Measurements from ENCODE around the gene PARD3B. TPM values are rescaled to one million over a fixed set of nuclear protein-coding genes. Genes with fewer than 3 reads are reported as not detected.

The PARD3B gene
- total RNA-seq, 1 experiment from 2014 or later: 2.0 TPM

GRCh38 chr2:205407984-205408383 lies 862.7 kb downstream of the PARD3B start:
- no peaks in the 10 kb centered on the region for H3K9me2 ChIP-seq (ENCODE audit: insufficient read depth)
- no peaks in the 10 kb centered on the region for H4K20me1 ChIP-seq (ENCODE audit: insufficient read depth)
- ChIA-PET POLR2A (no interaction called here), CTCF (no interaction called here), RAD21 (ENCODE audit: low non-redundant PET in 1 of 2, low total read pairs in 2 of 2, uncharacterized antibody in 2 of 2, unreplicated experiment in 2 of 2) (no interaction called here)
- ATAC-seq (no peak), DNase-seq (ENCODE audit: low read depth, low spot score) (no peak)
- no peaks in the 10 kb centered on the region for H3K79me2 ChIP-seq (ENCODE audit: insufficient read depth, low read length)
- no peak overlapping the region for H2AFZ ChIP-seq (ENCODE audit: low read depth, low read length, poor library complexity, severe bottlenecking)
- BruUV-seq (replicated peaks): no TSS peak
- H3K4me2 ChIP-seq (ENCODE audit: low read length): no peak overlapping the region
- H3K27ac ChIP-seq (ENCODE audit: low read depth, low read length): no peak overlapping the region
- TF ChIP-seq FOSL1 (IDR thresholded peaks at IDR 0.05; ENCODE audit: low read depth) (no peak), ATF3 (IDR thresholded peaks at IDR 0.05) (no peak), EGR1 (IDR thresholded peaks at IDR 0.05; ENCODE audit: low read depth) (no peak), EZH2 (IDR thresholded peaks at IDR 0.05) (no peak), JUND (IDR thresholded peaks at IDR 0.05) (no peak), ELF1 (IDR thresholded peaks at IDR 0.05; ENCODE audit: borderline replicate concordance, low read depth) (no peak), TCF7L2 (IDR thresholded peaks at IDR 0.05; ENCODE audit: borderline replicate concordance, extremely low read depth, insufficient read depth, insufficient read length) (no peak), CEBPB (IDR thresholded peaks at IDR 0.05; ENCODE audit: low read depth) (no peak), CBX3 (IDR thresholded peaks at IDR 0.05; ENCODE audit: low read depth) (no peak)
- peaks cover 9% of the 10 kb centered on the region; the same call in 1 of the 2 replicates for H3K27me3 ChIP-seq (ENCODE audit: insufficient read depth, low read length)
- H3K4me3 ChIP-seq (replicated peaks in 1 of 2; ENCODE audit: low read depth in 1 of 2, low read length in 2 of 2): no peak overlapping the region
- intact Hi-C loops (cut with micrococcal nuclease): no loop called here
- H3K4me1 ChIP-seq (ENCODE audit: control insufficient read depth in 1 of 2, insufficient read depth in 2 of 2, low read length in 2 of 2): no peaks in the 10 kb centered on the region
- H3K36me3 ChIP-seq (ENCODE audit: control insufficient read depth in 1 of 2, insufficient read depth in 2 of 2, low read length in 2 of 2): no peaks in the 10 kb centered on the region
- H3K9ac ChIP-seq (ENCODE audit: low read length): no peak overlapping the region
- no peaks in the 10 kb centered on the region for H3K9me3 ChIP-seq (ENCODE audit: control insufficient read depth in 1 of 2, insufficient read depth in 1 of 2, low read depth in 1 of 2, low read length in 2 of 2)

GRCh38 chr2:205408696-205409095 lies 863.4 kb downstream of the PARD3B start:
- H3K36me3 ChIP-seq (ENCODE audit: control insufficient read depth in 1 of 2, insufficient read depth in 2 of 2, low read length in 2 of 2): no peaks in the 10 kb centered on the region
- ChIA-PET CTCF (no interaction called here), RAD21 (ENCODE audit: low non-redundant PET in 1 of 2, low total read pairs in 2 of 2, uncharacterized antibody in 2 of 2, unreplicated experiment in 2 of 2) (no interaction called here), POLR2A (no interaction called here)
- H3K27ac ChIP-seq (ENCODE audit: low read depth, low read length): no peak overlapping the region
- no peak overlapping the region for H3K4me3 ChIP-seq (replicated peaks in 1 of 2; ENCODE audit: low read depth in 1 of 2, low read length in 2 of 2)
- H3K4me2 ChIP-seq (ENCODE audit: low read length): no peak overlapping the region
- no peak overlapping the region for H3K9ac ChIP-seq (ENCODE audit: low read length)
- no TSS peak for BruUV-seq (replicated peaks)
- no peak overlapping the region for H2AFZ ChIP-seq (ENCODE audit: low read depth, low read length, poor library complexity, severe bottlenecking)
- ATAC-seq (no peak), DNase-seq (ENCODE audit: low read depth, low spot score) (no peak)
- H3K9me2 ChIP-seq (ENCODE audit: insufficient read depth): no peaks in the 10 kb centered on the region
- TF ChIP-seq TCF7L2 (IDR thresholded peaks at IDR 0.05; ENCODE audit: borderline replicate concordance, extremely low read depth, insufficient read depth, insufficient read length): no peak
- intact Hi-C loops (cut with micrococcal nuclease): no loop called here
- H4K20me1 ChIP-seq (ENCODE audit: insufficient read depth): no peaks in the 10 kb centered on the region
- peaks cover 11% of the 10 kb centered on the region; the same call in 1 of the 2 replicates for H3K27me3 ChIP-seq (ENCODE audit: insufficient read depth, low read length)
- H3K4me1 ChIP-seq (ENCODE audit: control insufficient read depth in 1 of 2, insufficient read depth in 2 of 2, low read length in 2 of 2): no peaks in the 10 kb centered on the region
- H3K79me2 ChIP-seq (ENCODE audit: insufficient read depth, low read length): no peaks in the 10 kb centered on the region
- no peaks in the 10 kb centered on the region for H3K9me3 ChIP-seq (ENCODE audit: control insufficient read depth in 1 of 2, insufficient read depth in 1 of 2, low read depth in 1 of 2, low read length in 2 of 2)
